Measurements from ENCODE around the gene E2F3.

GRCh38 chr6:20375436-20375835 is 26.2 kb upstream of the E2F3 start:
- TF ChIP-seq CTCF (IDR thresholded peaks at IDR 0.05) (no peak), CREB1 (CRISPR knock-in tag; IDR thresholded peaks at IDR 0.05) (no peak), GRHL2 (CRISPR knock-in tag; IDR thresholded peaks at IDR 0.05; ENCODE audit: insufficient replicate concordance, severe bottlenecking) (no peak), ATF6 (CRISPR knock-in tag; IDR thresholded peaks at IDR 0.05) (no peak), ZNF317 (CRISPR knock-in tag; IDR thresholded peaks at IDR 0.05; ENCODE audit: borderline replicate concordance, low read depth) (no peak), ESRRA (CRISPR knock-in tag; IDR thresholded peaks at IDR 0.05; ENCODE audit: borderline replicate concordance) (no peak), ZNF263 (CRISPR knock-in tag; IDR thresholded peaks at IDR 0.05; ENCODE audit: low read depth) (no peak), NR3C1 (CRISPR knock-in tag; conservative IDR thresholded peaks at IDR 0.05; ENCODE audit: low read depth) (no peak), IRF2 (CRISPR knock-in tag; IDR thresholded peaks at IDR 0.05; ENCODE audit: borderline replicate concordance, low read depth) (no peak)

Measured in WTC11 (cell line).